Hematopoietic multipotent progenitor cell treated with erythropoietin and hydrocortisone succinate and interleukin-3 and kit ligand, for 17 days (in vitro differentiated cells): ENCODE measurements around the gene IL10.
"Not testable (repeated sequence)": the region's sequence is repeated elsewhere in the genome, so short reads cannot be mapped to it uniquely, and the experiment has no call there.

Experiments
- DNase-seq: peaks from one replicate; pipeline ENCODE4 v3.0.0-alpha.2; 2015; ENCODE audit warnings: low spot score

Gene IL10

DNA sequence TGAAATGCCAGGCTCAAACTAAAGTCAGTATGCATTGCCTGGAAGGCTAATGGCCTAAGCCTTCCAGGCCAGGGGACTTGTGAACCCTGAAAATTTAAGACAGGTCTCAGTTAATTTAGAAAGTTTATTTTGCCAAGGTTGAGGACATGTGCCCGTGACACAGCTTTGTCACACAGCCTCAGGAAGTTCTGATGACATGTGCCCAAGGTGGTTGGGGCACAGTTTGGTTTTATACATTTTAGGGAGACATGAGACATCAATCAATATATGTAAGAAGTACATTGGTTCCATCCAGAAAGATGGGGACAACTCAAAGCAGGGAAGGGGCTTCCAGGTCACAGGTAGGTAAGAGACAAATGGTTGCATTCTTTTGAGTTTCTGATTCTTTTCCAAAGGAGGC lies 6.5 kb downstream of the IL10 start:
- DNase-seq: not testable (repeated sequence)

- DNase-seq: not testable (repeated sequence)
These were observed 9.4 kb downstream of the IL10 start for GRCh38 chr1:206762741-206763364.

GRCh38 chr1:206761159-206761768 lies 11.0 kb downstream of the IL10 start:
- no peak for DNase-seq

GRCh38 chr1:206760590-206760989 lies 11.7 kb downstream of the IL10 start:
- DNase-seq: no peak

DNA sequence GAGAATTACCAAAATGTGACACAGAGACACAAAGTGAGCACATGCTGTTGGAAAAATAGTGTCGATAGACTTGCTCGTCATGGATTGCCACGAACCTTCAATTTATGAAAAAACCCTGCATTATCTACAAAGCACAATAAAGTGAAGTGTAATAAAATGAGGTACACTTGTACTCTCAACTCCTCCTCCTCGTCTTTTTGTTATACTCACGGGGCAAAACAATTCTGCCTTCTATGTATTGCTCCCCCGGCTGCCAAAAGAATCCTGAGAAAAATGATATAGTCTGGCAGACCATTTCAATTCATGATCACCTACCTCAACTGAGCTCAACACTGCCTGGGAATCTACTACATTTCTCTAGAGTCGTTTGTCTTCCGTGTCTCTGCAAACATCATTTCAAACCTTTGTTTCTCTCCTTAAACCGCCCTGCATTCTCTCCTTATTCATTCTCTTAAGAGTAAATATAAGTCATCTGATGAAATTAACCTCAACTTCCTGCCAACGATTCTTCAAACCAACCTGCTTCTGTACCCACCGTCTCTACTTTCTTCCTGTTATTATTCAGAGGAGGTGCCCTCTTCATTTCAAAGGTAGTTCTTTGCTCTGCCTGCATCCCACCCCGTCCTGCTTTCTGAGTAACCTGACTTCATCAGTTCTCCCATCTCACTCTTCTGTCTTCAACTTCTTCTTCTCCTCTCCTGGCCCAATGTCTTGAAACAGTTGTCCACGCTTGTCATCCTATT lies 14.6 kb downstream of the IL10 start:
- DNase-seq: no peak

DNA sequence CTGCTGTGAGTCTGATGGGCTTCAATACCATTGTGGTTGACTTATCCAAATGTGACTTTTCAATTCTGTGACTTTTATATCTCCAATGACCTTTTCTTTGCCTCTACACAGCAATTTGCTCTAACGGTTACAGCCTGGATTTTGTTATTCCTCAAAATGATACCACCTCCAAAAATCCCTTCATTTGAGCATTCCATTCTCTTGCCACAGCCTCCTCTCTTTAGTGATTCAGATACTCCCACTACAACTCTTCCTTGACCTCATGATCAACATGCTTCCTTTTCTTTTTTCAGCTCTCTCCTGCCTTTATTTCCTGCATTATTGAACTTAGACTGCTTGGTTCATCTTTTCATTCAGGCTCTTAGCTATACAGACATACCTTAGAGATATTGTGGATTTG lies 18.3 kb downstream of the IL10 start:
- DNase-seq: no peak

- no peak for DNase-seq
These were observed 19.2 kb downstream of the IL10 start for GRCh38 chr1:206753141-206753540.

- DNase-seq: no peak
These were observed 19.8 kb downstream of the IL10 start for GRCh38 chr1:206752481-206752880.

DNA sequence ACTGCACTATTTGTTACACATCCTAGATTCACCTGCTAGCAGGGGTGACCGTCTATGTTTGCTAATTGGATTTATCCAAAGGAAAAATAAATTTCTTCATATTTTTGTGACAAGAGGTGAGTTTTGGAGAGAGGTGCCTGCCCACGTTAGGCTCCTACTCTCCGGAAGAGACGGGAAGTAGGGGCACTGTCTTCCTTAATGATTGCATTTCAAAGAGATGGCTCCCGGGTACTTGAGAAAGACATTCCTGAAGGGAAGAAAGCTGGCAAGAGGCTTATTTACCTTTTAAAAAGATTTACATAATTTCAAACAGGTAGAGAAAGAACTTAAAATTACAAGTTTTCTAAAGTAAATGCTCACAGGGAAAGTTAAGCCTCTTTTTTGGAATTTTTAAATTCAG lies 20.4 kb downstream of the IL10 start:
- DNase-seq: no peak

- no peak for DNase-seq
These were observed 23.8 kb downstream of the IL10 start for GRCh38 chr1:206748348-206749030.

DNA sequence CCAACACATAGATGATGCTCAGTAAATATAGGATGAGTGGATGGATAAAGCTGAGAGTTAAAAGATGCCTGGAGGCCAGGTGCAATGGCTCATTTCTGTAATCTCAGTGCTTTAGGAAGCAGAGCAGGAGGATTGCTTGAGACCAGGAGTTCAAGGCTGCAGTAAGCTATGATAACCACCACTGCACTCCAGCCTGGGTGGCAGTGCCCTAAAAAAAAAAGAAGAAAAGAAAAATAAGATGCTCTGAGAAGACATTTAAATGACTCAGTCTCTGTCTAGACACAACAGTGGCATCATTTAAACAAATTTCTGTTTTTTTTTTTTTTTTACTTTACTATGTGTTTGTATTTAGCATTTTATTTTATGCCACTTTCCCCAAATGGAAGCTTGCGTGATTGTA lies 27.0 kb downstream of the IL10 start:
- no peak for DNase-seq

GRCh38 chr1:206744683-206745082 lies 27.6 kb downstream of the IL10 start:
- no peak for DNase-seq

DNA sequence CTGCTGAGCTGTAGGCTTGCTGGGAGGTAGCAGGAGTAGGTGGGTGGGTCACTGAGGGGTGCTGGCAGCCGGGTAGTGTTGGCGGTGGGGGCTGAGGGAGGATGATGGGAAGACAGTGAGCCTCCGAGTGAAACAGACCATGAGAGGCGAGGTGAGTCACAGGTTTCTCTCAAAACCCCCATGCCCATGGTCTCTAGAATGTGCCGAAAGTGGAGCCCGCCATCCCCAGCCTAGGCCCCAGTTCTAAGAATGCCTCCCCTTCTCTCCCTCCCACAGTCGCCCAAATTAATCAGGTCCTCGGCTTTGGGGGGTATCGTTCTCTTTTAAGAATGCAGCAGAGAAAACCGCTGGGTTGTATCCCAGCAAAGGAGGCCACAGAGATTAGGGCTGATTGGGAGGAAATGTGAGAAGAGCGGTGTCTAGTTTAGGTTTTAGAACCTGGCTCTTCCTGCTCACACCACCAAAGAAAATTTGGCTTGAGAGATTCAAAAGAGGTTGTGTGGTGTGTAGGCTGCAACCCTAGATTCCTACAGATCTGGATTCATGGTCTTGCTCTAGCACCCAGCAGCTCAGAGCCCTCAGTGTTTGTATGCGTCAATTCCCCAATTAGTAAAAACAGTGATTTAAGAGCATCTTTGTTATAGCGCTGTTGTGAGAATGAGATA lies 29.4 kb downstream of the IL10 start:
- DNase-seq: no peak

DNA sequence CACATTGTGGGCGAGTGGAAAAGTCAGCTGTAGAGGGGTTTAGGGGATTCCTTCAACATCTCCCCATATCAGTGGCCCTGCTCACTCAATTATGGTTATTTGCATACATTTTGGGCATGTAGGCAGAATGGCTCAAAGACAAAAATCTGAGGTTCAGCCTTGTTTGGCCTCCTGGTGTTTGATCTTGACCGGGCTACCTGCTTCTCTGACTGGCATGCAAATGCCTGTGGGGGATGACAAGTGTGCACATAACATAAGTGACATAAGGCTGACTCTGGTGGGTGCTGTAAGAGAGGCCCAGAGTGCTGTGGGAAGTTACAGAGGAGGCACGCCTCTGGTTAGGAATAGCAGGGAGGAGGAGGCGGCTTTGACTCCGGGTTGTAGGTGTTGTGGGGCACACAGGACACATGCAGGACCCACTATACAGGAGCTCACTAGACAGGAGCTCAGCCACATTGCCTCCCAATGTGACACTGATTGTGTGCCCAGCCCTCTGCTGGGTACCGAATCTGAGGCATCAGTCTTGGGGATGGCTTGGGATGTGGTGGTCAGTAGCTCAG lies 31.1 kb downstream of the IL10 start:
- no peak for DNase-seq

DNA sequence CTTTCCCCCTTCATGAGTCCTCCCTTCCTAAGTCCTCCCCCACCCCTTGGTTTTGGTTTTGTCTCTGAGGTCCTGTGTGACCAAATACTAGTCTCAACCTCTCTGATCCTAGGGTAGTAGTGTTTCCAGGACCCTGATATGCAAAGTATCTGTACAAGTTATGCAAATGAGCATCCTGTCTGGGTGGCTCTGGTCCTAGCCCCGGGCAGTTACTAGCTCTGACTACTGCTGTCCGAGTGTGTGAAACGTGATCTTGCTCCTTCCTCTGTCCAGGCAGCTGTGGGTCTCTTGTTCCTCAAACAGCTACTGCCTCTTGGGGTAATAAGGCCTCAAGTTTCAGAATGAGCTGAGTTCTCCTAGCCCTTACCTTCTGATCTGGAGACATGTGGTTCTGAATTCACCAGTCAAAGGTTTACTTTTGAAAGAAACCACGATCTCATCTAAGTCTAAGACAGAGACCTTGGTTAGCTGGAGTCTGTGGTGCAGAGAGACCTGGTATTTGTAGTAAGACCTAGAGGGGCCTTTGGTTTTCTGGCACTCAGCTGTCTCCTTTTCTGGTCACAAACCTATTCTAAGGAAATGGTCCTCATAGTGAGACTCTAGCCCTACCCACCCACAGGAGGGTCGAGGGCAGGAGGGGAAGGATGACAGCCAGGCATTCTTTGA lies 32.8 kb downstream of the IL10 start:
- no peak for DNase-seq

- no peak for DNase-seq
These were observed 33.6 kb downstream of the IL10 start for GRCh38 chr1:206738370-206739366.

GRCh38 chr1:206737729-206738201 lies 34.5 kb downstream of the IL10 start:
- DNase-seq: no peak

DNA sequence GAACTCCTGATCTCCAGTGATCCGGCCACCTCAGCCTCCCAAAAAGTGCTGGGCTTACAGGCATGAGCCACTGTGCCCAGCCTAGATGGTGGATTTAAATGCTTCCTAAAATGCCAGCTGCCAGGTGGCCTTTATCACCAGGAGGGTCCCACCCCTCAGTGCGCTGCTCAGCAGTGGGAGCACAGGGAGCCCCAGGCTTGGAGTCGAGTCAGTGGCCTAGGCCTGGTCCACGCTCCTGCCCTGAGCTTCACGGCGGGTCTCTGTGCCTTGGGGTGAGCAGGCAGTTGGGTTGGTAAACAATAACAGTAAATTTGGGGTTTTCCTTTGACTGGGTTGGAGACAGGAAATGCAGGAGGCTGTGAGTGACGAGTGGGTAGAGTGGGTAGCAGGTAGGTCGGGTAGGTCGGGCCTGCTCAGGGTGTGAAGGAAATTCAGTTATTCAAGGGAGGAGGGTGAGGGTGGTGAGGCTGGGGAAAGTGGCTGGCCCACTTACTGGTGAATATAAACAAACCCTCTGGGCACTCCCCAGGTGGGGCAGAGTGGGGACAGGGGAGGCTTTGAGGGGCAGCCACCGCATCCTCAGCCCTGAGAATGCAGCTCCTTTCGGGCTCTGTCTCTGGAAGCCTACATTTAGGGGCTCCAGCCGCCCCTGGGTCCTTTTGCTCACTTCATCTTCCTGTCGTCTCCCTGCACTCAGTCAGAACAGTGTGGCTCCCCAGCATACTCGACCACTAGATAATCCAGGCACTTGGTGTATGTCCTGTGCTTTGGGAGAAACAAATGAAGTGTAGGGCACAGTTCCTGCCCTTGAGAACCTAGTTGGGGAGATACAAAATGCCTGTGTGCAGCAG lies 35.2 kb downstream of the IL10 start:
- no peak for DNase-seq

DNA sequence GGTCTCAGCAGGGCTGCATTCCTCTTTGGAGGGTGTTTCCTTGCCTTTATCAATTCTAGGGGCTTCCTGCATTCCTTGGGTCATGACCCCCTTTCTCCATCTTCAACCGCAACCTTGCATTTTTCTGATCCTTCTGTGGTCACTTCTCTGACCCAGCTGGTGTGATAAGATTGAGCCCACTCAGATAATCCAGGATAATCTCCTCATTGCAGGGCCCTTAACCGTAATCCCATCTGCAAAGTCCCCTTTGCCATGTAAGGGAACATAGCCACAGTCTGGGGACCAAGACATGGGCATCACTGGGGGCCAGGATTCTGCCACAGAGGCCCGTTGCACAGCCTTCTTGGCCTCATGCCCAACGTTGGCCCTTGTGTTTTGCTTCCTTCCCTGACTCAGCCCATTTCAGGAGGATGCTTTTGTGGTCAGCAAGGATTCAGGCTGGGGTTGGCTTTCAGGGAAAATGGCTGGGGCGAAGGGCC lies 36.7 kb downstream of the IL10 start:
- no peak for DNase-seq
